C4-2B (cell line): ENCODE results near the gene MRPL37.

Experiments used
- H3K27ac ChIP-seq: fragments of 450-650 bp; 2 replicates; pipeline ENCODE4 v1.5.1; 2017
- CTCF ChIP-seq: fragments of 450-650 bp; conservative IDR thresholded peaks from 2 replicates; pipeline ENCODE4 v1.5.1; 2017; ENCODE audit warnings: mild to moderate bottlenecking
- ZFX ChIP-seq: fragments of 450-650 bp; IDR thresholded peaks from 2 replicates; pipeline ENCODE4 v1.6.1; 2017

Gene MRPL37

GRCh38 chr1:54254055-54254454 lies 54.1 kb downstream of the MRPL37 start:
- no peak overlapping the region for H3K27ac ChIP-seq

GRCh38 chr1:54255026-54255702 lies 55.2 kb downstream of the MRPL37 start:
- no peak overlapping the region for H3K27ac ChIP-seq
- TF ChIP-seq CTCF (no peak), ZFX (no peak)

More at GRCh38 chr1:54254055-54254454, 54.1 kb downstream of the MRPL37 start:
- TF ChIP-seq CTCF (no peak), ZFX (no peak)

- TF ChIP-seq CTCF, result no peak
- no peak for TF ChIP-seq ZFX
- no peak overlapping the region for H3K27ac ChIP-seq
These were observed 56.8 kb downstream of the MRPL37 start for GRCh38 chr1:54256522-54257345.

GRCh38 chr1:54257346-54257620 lies 57.3 kb downstream of the MRPL37 start:
- TF ChIP-seq ZFX (no peak), CTCF (no peak)
- H3K27ac ChIP-seq, result no peak overlapping the region

- no peak overlapping the region for H3K27ac ChIP-seq
- no peak for TF ChIP-seq ZFX
- TF ChIP-seq CTCF, result no peak
These were observed 57.9 kb downstream of the MRPL37 start for GRCh38 chr1:54257876-54258275.

- no peak overlapping the region for H3K27ac ChIP-seq
These were observed 59.7 kb downstream of the MRPL37 start for GRCh38 chr1:54259546-54260140.

More at GRCh38 chr1:54259546-54260140, 59.7 kb downstream of the MRPL37 start:
- TF ChIP-seq ZFX (no peak), CTCF (no peak)
